Mesenchymal stem cell (in vitro differentiated cells and primary cell): ENCODE data around the gene OR10J4. TPM values are rescaled to one million over a fixed set of nuclear protein-coding genes. Genes with fewer than 3 reads are reported as not detected.

Source experiments
- DNase-seq: peaks from one replicate; pipeline ENCODE4 v3.0.0-alpha.2; 2013
- H2AFZ ChIP-seq: one replicate; pipeline ENCODE4 v1.6.1; 2013; ENCODE audit warnings: low read depth, mild to moderate bottlenecking, control low read depth, inconsistent platforms, low read length, moderate library complexity
- H2AK5ac ChIP-seq: 2 replicates; pipeline ENCODE4 v1.6.1; 2013; ENCODE audit warnings: low read length, moderate library complexity, mild to moderate bottlenecking, inconsistent platforms; ENCODE audit not compliant: severe bottlenecking
- H2BK120ac ChIP-seq: one replicate; pipeline ENCODE4 v1.6.1; 2013; ENCODE audit warnings: low read depth, mild to moderate bottlenecking, inconsistent platforms, low read length, moderate library complexity
- H2BK12ac ChIP-seq, 2 experiments: one replicate each; pipeline ENCODE4 v1.6.1; 2013; ENCODE audit warnings: inconsistent platforms in 2 of 2, low read length in 2 of 2, mild to moderate bottlenecking in 2 of 2, moderate library complexity in 2 of 2, control low read depth in 1 of 2
- H2BK15ac ChIP-seq: one replicate; pipeline ENCODE4 v1.6.1; 2013; ENCODE audit warnings: mild to moderate bottlenecking, low read depth, inconsistent platforms; ENCODE audit not compliant: poor library complexity, severe bottlenecking
- H2BK5ac ChIP-seq: 2 replicates; pipeline ENCODE4 v1.6.1; 2013; ENCODE audit warnings: low read depth, mild to moderate bottlenecking, low read length, control low read depth, inconsistent platforms; ENCODE audit not compliant: poor library complexity, severe bottlenecking
- H3K14ac ChIP-seq, 2 experiments: one replicate each; pipeline ENCODE4 v1.6.1; 2013; ENCODE audit warnings: inconsistent platforms in 2 of 2, low read length in 2 of 2, control low read depth in 1 of 2, mild to moderate bottlenecking in 1 of 2, moderate library complexity in 1 of 2
- H3K18ac ChIP-seq, 2 experiments: one replicate each; pipeline ENCODE4 v1.6.1; 2013; ENCODE audit warnings: inconsistent platforms in 2 of 2, low read length in 2 of 2, control low read depth in 1 of 2, low read depth in 1 of 2, mild to moderate bottlenecking in 1 of 2
- H3K23ac ChIP-seq, 2 experiments: one replicate each; pipeline ENCODE4 v1.6.1; 2013; ENCODE audit warnings: inconsistent platforms in 2 of 2, low read length in 2 of 2, mild to moderate bottlenecking in 2 of 2, moderate library complexity in 2 of 2, control low read depth in 1 of 2
- H3K27ac ChIP-seq: 2 replicates; pipeline ENCODE4 v1.5.1; 2013; ENCODE audit warnings: mild to moderate bottlenecking, moderate library complexity, low read length, control low read depth, inconsistent platforms; ENCODE audit not compliant: poor library complexity, severe bottlenecking
- H3K27me3 ChIP-seq, 2 experiments: 2 replicates each; pipeline versions ENCODE4 v1.6.1 to v1.7.0; 2013; ENCODE audit warnings: low read length in 2 of 2, mild to moderate bottlenecking in 2 of 2, moderate library complexity in 2 of 2, control low read depth in 1 of 2, inconsistent platforms in 1 of 2; ENCODE audit not compliant: control insufficient read depth in 1 of 2, insufficient read depth in 1 of 2
- H3K36me3 ChIP-seq, 2 experiments: 2 replicates each; pipeline versions ENCODE4 v1.6.1 to v1.7.0; 2013; ENCODE audit warnings: low read length in 2 of 2, control low read depth in 1 of 2, inconsistent platforms in 1 of 2, low read depth in 1 of 2, mild to moderate bottlenecking in 1 of 2; ENCODE audit not compliant: insufficient read depth in 2 of 2, control insufficient read depth in 1 of 2
- H3K4ac ChIP-seq, 2 experiments: one replicate each; pipeline ENCODE4 v1.6.1; 2013; ENCODE audit warnings: inconsistent platforms in 2 of 2, low read length in 2 of 2, mild to moderate bottlenecking in 2 of 2, moderate library complexity in 2 of 2, control low read depth in 1 of 2, low read depth in 1 of 2
- H3K4me1 ChIP-seq: 2 replicates; pipeline ENCODE4 v1.6.1; 2013; ENCODE audit warnings: low read depth, low read length, control low read depth; ENCODE audit not compliant: control insufficient read depth, insufficient read depth
- H3K4me2 ChIP-seq: 2 replicates; pipeline ENCODE4 v1.6.1; 2013; ENCODE audit warnings: low read length, mild to moderate bottlenecking, inconsistent platforms; ENCODE audit not compliant: poor library complexity, severe bottlenecking
- H3K4me3 ChIP-seq, 2 experiments: 2 replicates each; pipeline versions ENCODE4 v1.5.1 to v1.7.0; 2013; ENCODE audit warnings: low read length in 2 of 2, mild to moderate bottlenecking in 2 of 2, control low read depth in 1 of 2, low read depth in 1 of 2; ENCODE audit not compliant: insufficient read depth in 1 of 2
- H3K79me1 ChIP-seq: replicated peaks from 2 replicates; pipeline ENCODE4 v1.6.1; 2013; ENCODE audit warnings: mild to moderate bottlenecking, control low read depth, low read length, inconsistent platforms; ENCODE audit not compliant: poor library complexity, severe bottlenecking
- H3K9ac ChIP-seq: 2 replicates; pipeline ENCODE4 v1.7.0; 2013; ENCODE audit warnings: mild to moderate bottlenecking, low read length, moderate library complexity
- H3K9me3 ChIP-seq: 2 replicates; pipeline ENCODE4 v1.7.0; 2013; ENCODE audit warnings: mild to moderate bottlenecking, low read length; ENCODE audit not compliant: control insufficient read depth
- H4K8ac ChIP-seq: one replicate; pipeline ENCODE4 v1.6.1; 2013; ENCODE audit warnings: inconsistent platforms, mild to moderate bottlenecking, low read length, moderate library complexity
- H4K91ac ChIP-seq: one replicate; pipeline ENCODE4 v1.6.1; 2013; ENCODE audit warnings: mild to moderate bottlenecking, low read length, inconsistent platforms
- WGBS: methylation state at CpG from one replicate; pipeline ENCODE4 v1.1.7; 2013; ENCODE audit warnings: mixed read lengths; 5-methylcytosine and 5-hydroxymethylcytosine counted together
- polyA plus RNA-seq, 2 experiments: library from polyadenylated mRNA; stranded (reverse); fragments of 200-250 nt; gene quantifications; one replicate each; pipeline ENCODE4 v1.2.3, GENCODE V29; 2013

OR10J4 gene
- polyA plus RNA-seq (2013, experiment 1 of 2), result not detected
- not detected for polyA plus RNA-seq (2013, experiment 2 of 2)

DNA sequence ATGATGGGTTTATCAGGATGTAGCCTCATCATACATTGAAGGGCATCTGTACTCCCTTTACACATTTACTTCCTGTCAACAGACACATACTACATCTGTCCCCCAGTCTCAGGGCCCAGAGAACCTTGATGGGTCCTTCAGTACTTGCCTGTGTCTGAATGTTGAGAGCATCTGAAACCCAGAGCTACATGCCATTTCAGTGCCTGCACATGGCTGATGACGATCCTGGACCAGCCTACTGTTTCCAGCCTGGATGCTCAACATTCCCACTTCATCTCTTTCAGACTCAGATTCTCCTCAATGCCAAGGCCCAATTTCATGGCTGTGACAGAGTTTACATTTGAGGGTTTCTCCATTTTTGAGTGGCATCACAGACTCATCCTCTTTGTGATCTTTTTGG lies at the start of gene OR10J4:
Gene OR10J4, plus strand, starts transcription at position 301 of the 400 bp plus-strand sequence.
- Histone ChIP-seq H3K27ac (no peak within 1 kb of the TSS), H2AK5ac (no peak within 1 kb of the TSS), H2BK12ac (no peak within 1 kb of the TSS), H4K8ac (no peak within 1 kb of the TSS), H3K9me3 (peaks cover 4% of the 10 kb centered on the region), H3K4me3 (no peak within 1 kb of the TSS), H3K4me2 (no peak within 1 kb of the TSS), H2AFZ (no peak within 1 kb of the TSS), H2BK15ac (no peak within 1 kb of the TSS), H3K27me3 (no peaks in the 10 kb centered on the region), H3K23ac (no peak within 1 kb of the TSS), H3K36me3 (no peaks in the 10 kb centered on the region), H3K18ac (no peak within 1 kb of the TSS), H3K14ac (no peak within 1 kb of the TSS), H3K4me1 (no peaks in the 10 kb centered on the region), H4K91ac (no peak within 1 kb of the TSS), H2BK5ac (no peak within 1 kb of the TSS), H3K9ac (no peak within 1 kb of the TSS), H2BK120ac (no peak within 1 kb of the TSS), H3K79me1 (no peaks in the 10 kb centered on the region), H3K4ac (no peak within 1 kb of the TSS)
- DNase-seq, result no peak
- WGBS, result 56% methylated on average over 1 of the region's 1 CpG

DNA sequence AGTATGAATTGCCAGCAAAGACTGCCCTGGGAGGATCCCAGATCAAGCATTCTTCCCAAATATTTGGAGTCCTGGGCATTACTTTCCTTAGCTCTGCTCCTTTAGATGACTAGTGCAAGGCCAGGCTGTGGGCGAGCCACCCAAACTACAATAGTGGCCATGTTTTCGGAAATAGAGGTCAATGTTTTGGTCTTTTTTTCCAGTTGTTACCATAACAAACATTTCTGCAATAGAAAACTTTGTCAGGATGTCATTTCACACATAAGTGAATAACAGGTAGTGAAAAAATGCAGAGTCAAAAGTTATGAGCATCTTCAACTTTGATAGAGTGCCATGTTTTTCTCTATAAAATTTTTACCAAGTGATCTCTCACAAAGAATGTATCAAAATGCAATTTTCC lies 25.2 kb upstream of the OR10J4 start:
- Histone ChIP-seq H3K4me2 (no peak overlapping the region), H3K9ac (no peak overlapping the region), H3K4me1 (no peaks in the 10 kb centered on the region), H3K4me3 (no peak overlapping the region), H2BK5ac (no peak overlapping the region), H3K27ac (no peak overlapping the region), H2BK120ac (no peak overlapping the region), H3K4ac (no peak overlapping the region), H3K23ac (no peak overlapping the region), H4K8ac (no peak overlapping the region), H3K14ac (no peak overlapping the region), H3K27me3 (no peaks in the 10 kb centered on the region), H2AK5ac (no peak overlapping the region), H2BK12ac (no peak overlapping the region), H2AFZ (no peak overlapping the region), H4K91ac (no peak overlapping the region), H3K36me3 (no peaks in the 10 kb centered on the region), H3K18ac (no peak overlapping the region), H3K9me3 (peaks cover 8% of the 10 kb centered on the region), H3K79me1 (no peaks in the 10 kb centered on the region), H2BK15ac (no peak overlapping the region)
- no peak for DNase-seq
- 60% methylated on average over 1 of the region's 2 CpGs for WGBS

DNA sequence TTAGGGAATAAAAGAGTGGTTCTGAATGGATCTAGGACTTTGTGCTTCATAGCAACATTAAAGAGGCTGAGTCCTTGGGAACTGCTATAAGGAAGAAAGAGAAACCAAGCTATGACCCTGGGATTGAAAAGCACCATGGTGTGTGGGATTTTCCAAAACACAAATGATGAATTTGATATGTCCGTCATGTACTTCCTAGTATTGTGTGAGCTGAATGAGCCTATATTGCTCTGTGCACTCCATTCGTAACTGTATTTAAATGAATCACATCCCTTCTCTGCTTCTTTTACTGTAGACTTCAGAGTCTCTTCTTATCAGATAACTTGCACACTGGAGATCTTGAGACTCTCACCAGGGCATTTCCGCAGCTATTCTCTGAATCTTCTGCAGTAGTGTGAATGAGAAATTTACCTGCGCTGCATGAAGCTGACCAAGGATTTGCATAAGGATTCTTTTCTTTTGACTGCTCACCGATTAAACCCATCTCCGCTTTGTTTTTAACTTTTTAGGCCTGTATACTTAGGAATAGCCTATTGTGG lies 23.1 kb upstream of the OR10J4 start:
- Histone ChIP-seq H4K91ac (no peak overlapping the region), H3K4me1 (no peaks in the 10 kb centered on the region), H2BK12ac (no peak overlapping the region), H2AK5ac (no peak overlapping the region), H3K27me3 (no peaks in the 10 kb centered on the region), H3K9me3 (peaks cover 8% of the 10 kb centered on the region), H2BK15ac (no peak overlapping the region), H3K36me3 (no peaks in the 10 kb centered on the region), H3K23ac (no peak overlapping the region), H3K27ac (no peak overlapping the region), H2AFZ (no peak overlapping the region), H3K4me2 (no peak overlapping the region), H3K14ac (no peak overlapping the region), H4K8ac (no peak overlapping the region), H3K4ac (no peak overlapping the region), H3K9ac (no peak overlapping the region), H3K18ac (no peak overlapping the region), H3K4me3 (no peak overlapping the region), H3K79me1 (no peaks in the 10 kb centered on the region), H2BK5ac (no peak overlapping the region), H2BK120ac (no peak overlapping the region)
- DNase-seq, result no peak
- 80% methylated on average over 5 of the region's 6 CpGs for WGBS

DNA sequence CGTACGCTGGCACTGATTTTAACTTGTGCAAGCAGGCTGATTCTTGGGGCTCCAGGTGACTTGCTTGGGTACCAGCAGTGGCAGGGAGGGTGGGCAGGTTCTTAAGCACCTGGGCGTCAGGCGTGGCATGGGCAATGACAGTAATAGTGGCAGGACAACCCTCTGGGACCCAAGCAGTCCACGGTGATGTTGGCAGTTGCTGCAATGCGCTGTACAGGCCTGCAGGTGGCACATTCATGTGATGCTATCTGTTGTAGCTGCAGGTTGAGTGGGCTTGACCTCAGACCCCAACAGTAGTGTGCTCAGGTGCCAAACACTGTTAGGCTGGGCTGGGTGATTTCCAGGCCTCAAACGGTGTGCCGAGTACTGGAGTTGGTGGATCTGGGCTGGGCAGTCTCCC lies 10.2 kb upstream of the OR10J4 start:
- H3K9ac ChIP-seq, result no peak overlapping the region

More for the DNA sequence above, 10.2 kb upstream of the OR10J4 start:
- Histone ChIP-seq H2BK15ac (no peak overlapping the region), H3K18ac (no peak overlapping the region), H3K9me3 (peaks cover 21% of the 10 kb centered on the region), H4K91ac (no peak overlapping the region), H3K79me1 (no peaks in the 10 kb centered on the region), H2BK12ac (no peak overlapping the region), H3K27ac (no peak overlapping the region), H3K4me1 (no peaks in the 10 kb centered on the region), H3K4ac (no peak overlapping the region), H3K36me3 (no peaks in the 10 kb centered on the region), H3K23ac (no peak overlapping the region), H4K8ac (no peak overlapping the region), H2BK5ac (no peak overlapping the region), H2AFZ (no peak overlapping the region), H3K4me2 (no peak overlapping the region), H2BK120ac (no peak overlapping the region), H3K4me3 (no peak overlapping the region), H3K14ac (no peak overlapping the region), H2AK5ac (no peak overlapping the region), H3K27me3 (no peaks in the 10 kb centered on the region)
- no peak for DNase-seq
- WGBS, result 82% methylated on average over 8 of the region's 8 CpGs
